Neural cell (in vitro differentiated cells): ENCODE data around the gene TOX4.

ENCODE experiments used
- CTCF ChIP-seq: fragments of 450-650 bp; IDR thresholded peaks from 2 replicates; pipeline ENCODE4 v1.5.1; 2014; ENCODE audit warnings: antibody characterized with exemption, mild to moderate bottlenecking, moderate library complexity; ENCODE audit not compliant: poor library complexity, severe bottlenecking
- EZH2 ChIP-seq: fragments of 200-600, 300-800 bp; shearing (Covaris generic), sonication (generic); IDR thresholded peaks from 2 replicates; pipeline ENCODE4 v1.6.1; 2014; ENCODE audit warnings: antibody characterized with exemption, low read length, borderline replicate concordance, mild to moderate bottlenecking; ENCODE audit not compliant: insufficient read depth, poor library complexity, severe bottlenecking
- POLR2AphosphoS5 ChIP-seq: IDR thresholded peaks from 2 replicates; pipeline ENCODE4 v1.6.1; 2012
- SMC3 ChIP-seq: fragments of 450-650 bp; conservative IDR thresholded peaks from 2 replicates; pipeline ENCODE4 v1.6.1; 2014; ENCODE audit warnings: antibody characterized with exemption, mild to moderate bottlenecking, moderate library complexity; ENCODE audit not compliant: poor library complexity

DNA sequence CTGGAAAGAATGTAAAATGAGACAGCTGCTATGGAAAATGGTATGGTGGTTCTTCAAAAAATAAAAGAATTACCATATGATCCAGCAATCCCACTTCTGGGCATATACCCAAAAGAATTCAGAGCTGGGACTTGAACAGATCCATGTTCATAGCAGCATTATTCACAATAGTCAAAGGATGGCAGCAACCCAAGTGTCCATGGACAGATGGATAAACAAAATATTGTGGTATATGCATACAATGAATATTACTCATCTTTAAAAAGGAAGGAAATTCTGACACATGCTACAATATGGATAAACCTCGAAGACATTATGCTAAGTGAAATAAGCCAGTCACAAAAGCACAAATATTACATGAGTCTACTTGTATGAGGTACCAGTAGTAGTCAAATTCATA is 9.4 kb upstream of the TOX4 start:
- TF ChIP-seq EZH2 = no peak
- TF ChIP-seq POLR2AphosphoS5 = no peak
- TF ChIP-seq CTCF = no peak
- no peak for TF ChIP-seq SMC3
